Thoracic aorta (tissue), 2 donors: ENCODE data around the gene INPP5D. TPM values are rescaled to one million over a fixed set of nuclear protein-coding genes. Genes with fewer than 3 reads are reported as not detected.

Experiments
- ATAC-seq: fragments of 150-250 bp; one replicate; pipeline ENCODE4 v1.8.0; 2017; ENCODE audit warnings: low read depth; ENCODE audit not compliant: insufficient number of reproducible peaks, low FRiP score
- DNase-seq: peaks from one replicate; pipeline ENCODE4 v3.0.0-alpha.2; 2020; ENCODE audit warnings: low spot score
- H3K27ac ChIP-seq, 2 donors: fragments of 200-600 bp; sonication (generic); 1 replicate in 1 of 2; 2 replicates in 1 of 2; pipeline ENCODE4 v1.5.1; 2016; ENCODE audit warnings: mild to moderate bottlenecking in 2 of 2, moderate library complexity in 2 of 2
- H3K27me3 ChIP-seq: fragments of 200-600 bp; sonication (generic); replicated peaks from 2 replicates; pipeline ENCODE4 v1.6.0; 2016; ENCODE audit warnings: mild to moderate bottlenecking; ENCODE audit not compliant: insufficient read depth
- H3K36me3 ChIP-seq: fragments of 200-600 bp; sonication (generic); one replicate; pipeline ENCODE4 v1.5.1; 2016
- H3K4me1 ChIP-seq, 2 donors: fragments of 200-600 bp; sonication (generic); 1 replicate in 1 of 2; 2 replicates in 1 of 2; pipeline versions ENCODE4 v1.5.1 to v1.6.0; 2016; ENCODE audit warnings: low read depth in 2 of 2, mild to moderate bottlenecking in 1 of 2; ENCODE audit not compliant: control insufficient read depth in 1 of 2
- H3K4me3 ChIP-seq: fragments of 200-600 bp; sonication (generic); 2 replicates; pipeline ENCODE4 v1.5.1; 2016; ENCODE audit warnings: mild to moderate bottlenecking
- H3K9me3 ChIP-seq: fragments of 200-600 bp; sonication (generic); 2 replicates; pipeline ENCODE4 v1.5.1; 2016
- CTCF ChIP-seq: fragments of 200-600 bp; sonication (generic); IDR thresholded peaks from one replicate; pipeline ENCODE4 v1.5.1; 2019; ENCODE audit warnings: antibody characterized with exemption
- total RNA-seq, 2 donors: library from RNA; depleted of rRNA; stranded (reverse); fragments of >200 nt; gene quantifications; one replicate each; pipeline versions ENCODE4 v1.1.0 to v1.2.3, GENCODE V29; 2016

INPP5D gene
- total RNA-seq, 2 donors from 2014 or later = 24.2 to 49.7 TPM

GRCh38 chr2:233243348-233243747 is 183.2 kb downstream of the INPP5D start:
- Histone ChIP-seq H3K4me1 (peaks cover 0 to 7% of the 10 kb centered on the region in 2 donors), H3K27me3 (no peaks in the 10 kb centered on the region), H3K27ac (no peak overlapping the region), H3K9me3 (no peaks in the 10 kb centered on the region), H3K4me3 (no peak overlapping the region), H3K36me3 (no peaks in the 10 kb centered on the region)
- no peak for TF ChIP-seq CTCF
- ATAC-seq (no peak), DNase-seq (no peak)

GRCh38 chr2:233244818-233245217 is 184.7 kb downstream of the INPP5D start:
- DNase-seq (no peak), ATAC-seq (no peak)
- H3K27me3 ChIP-seq = no peaks in the 10 kb centered on the region
- H3K27ac ChIP-seq = no peak overlapping the region
- no peak overlapping the region for H3K4me3 ChIP-seq
- no peak for TF ChIP-seq CTCF
- no peaks in the 10 kb centered on the region for H3K36me3 ChIP-seq
- peaks cover 0 to 7% of the 10 kb centered on the region in 2 donors for H3K4me1 ChIP-seq
- no peaks in the 10 kb centered on the region for H3K9me3 ChIP-seq

GRCh38 chr2:233245406-233245805 is 185.3 kb downstream of the INPP5D start:
- Histone ChIP-seq H3K36me3 (no peaks in the 10 kb centered on the region), H3K4me1 (peaks cover 0 to 7% of the 10 kb centered on the region in 2 donors), H3K4me3 (no peak overlapping the region), H3K27ac (no peak overlapping the region), H3K27me3 (no peaks in the 10 kb centered on the region), H3K9me3 (no peaks in the 10 kb centered on the region)
- no peak for TF ChIP-seq CTCF
- ATAC-seq (no peak), DNase-seq (no peak)

GRCh38 chr2:233247116-233247515 is 187.0 kb downstream of the INPP5D start:
- ATAC-seq = no peak

GRCh38 chr2:233247744-233248143 is 187.6 kb downstream of the INPP5D start:
- no peak for ATAC-seq

More at GRCh38 chr2:233247116-233247515, 187.0 kb downstream of the INPP5D start:
- no peaks in the 10 kb centered on the region for H3K9me3 ChIP-seq
- no peak for DNase-seq
- H3K4me3 ChIP-seq = no peak overlapping the region
- H3K27ac ChIP-seq = no peak overlapping the region
- TF ChIP-seq CTCF = no peak
- no peaks in the 10 kb centered on the region for H3K36me3 ChIP-seq
- no peaks in the 10 kb centered on the region for H3K27me3 ChIP-seq
- H3K4me1 ChIP-seq = peaks cover 0 to under 1% of the 10 kb centered on the region in 2 donors

More at GRCh38 chr2:233247744-233248143, 187.6 kb downstream of the INPP5D start:
- H3K36me3 ChIP-seq = no peaks in the 10 kb centered on the region
- H3K4me3 ChIP-seq = no peak overlapping the region
- no peak for TF ChIP-seq CTCF
- no peaks in the 10 kb centered on the region for H3K27me3 ChIP-seq
- no peak for DNase-seq
- H3K27ac ChIP-seq = no peak overlapping the region
- H3K9me3 ChIP-seq = no peaks in the 10 kb centered on the region
- peaks cover 3 to 7% of the 10 kb centered on the region in 2 donors for H3K4me1 ChIP-seq
